Endodermal cell (in vitro differentiated cells): ENCODE results near the gene BCORL1. TPM values are rescaled to one million over a fixed set of nuclear protein-coding genes. Genes with fewer than 3 reads are reported as not detected.

ENCODE experiments used
- DNase-seq: peaks from one replicate; pipeline ENCODE4 v3.0.0-alpha.2; 2017
- H3K27ac ChIP-seq: 2 replicates; pipeline ENCODE4 v1.5.1; 2013; ENCODE audit warnings: mild to moderate bottlenecking, low read depth, low read length, moderate library complexity
- H3K27me3 ChIP-seq: 2 replicates; pipeline ENCODE4 v1.6.1; 2013; ENCODE audit warnings: mild to moderate bottlenecking, low read length, moderate library complexity; ENCODE audit not compliant: insufficient read depth, control insufficient read depth, poor library complexity, severe bottlenecking
- H3K36me3 ChIP-seq: 2 replicates; pipeline ENCODE4 v1.7.0; 2013; ENCODE audit warnings: mild to moderate bottlenecking, low read length, moderate library complexity; ENCODE audit not compliant: control insufficient read depth, insufficient read depth
- H3K4me1 ChIP-seq: one replicate; pipeline ENCODE4 v1.7.0; 2013; ENCODE audit warnings: low read length; ENCODE audit not compliant: control insufficient read depth, insufficient read depth
- H3K4me3 ChIP-seq: 2 replicates; pipeline ENCODE4 v1.5.1; 2013; ENCODE audit warnings: mild to moderate bottlenecking, low read length, moderate library complexity
- H3K9ac ChIP-seq: 2 replicates; pipeline ENCODE4 v1.6.1; 2013; ENCODE audit warnings: mild to moderate bottlenecking, low read length, moderate library complexity; ENCODE audit not compliant: poor library complexity, severe bottlenecking; ENCODE audit errors: extremely low read depth
- H3K9me3 ChIP-seq: 2 replicates; pipeline ENCODE4 v1.6.1; 2013; ENCODE audit warnings: mild to moderate bottlenecking, low read length, moderate library complexity; ENCODE audit not compliant: control insufficient read depth
- H3K27ac Mint-ChIP-seq: 2 replicates; pipeline ENCODE4 v1.8.0; 2020; ENCODE audit warnings: mixed read lengths
- H3K27me3 Mint-ChIP-seq: 2 replicates; pipeline ENCODE4 v1.8.0; 2021; ENCODE audit warnings: mild to moderate bottlenecking, mixed read lengths; ENCODE audit not compliant: insufficient read depth
- H3K36me3 Mint-ChIP-seq: 2 replicates; pipeline ENCODE4 v1.8.0; 2020; ENCODE audit warnings: low read depth, mixed read lengths
- H3K4me1 Mint-ChIP-seq: 2 replicates; pipeline ENCODE4 v1.8.0; 2020; ENCODE audit warnings: mixed read lengths
- H3K4me3 Mint-ChIP-seq: 2 replicates; pipeline ENCODE4 v1.8.0; 2020; ENCODE audit warnings: mild to moderate bottlenecking, moderate library complexity, mixed read lengths
- H3K9me3 Mint-ChIP-seq: 2 replicates; pipeline ENCODE4 v1.8.0; 2020; ENCODE audit warnings: mild to moderate bottlenecking, mixed read lengths
- CTCF ChIP-seq: fragments of 200-600 bp; sonication (generic); conservative IDR thresholded peaks from 2 replicates; pipeline ENCODE4 v1.5.0; 2021; ENCODE audit warnings: antibody characterized with exemption, mild to moderate bottlenecking
- WGBS, 2 experiments: methylation state at CpG; one replicate each; pipeline versions ENCODE4 v1.1.5 to v1.1.7; 2013; ENCODE audit warnings: missing lambda C conversion rate in 2 of 2, mixed read lengths in 1 of 2; ENCODE audit not compliant: insufficient coverage in 1 of 2, insufficient read length in 1 of 2; 5-methylcytosine and 5-hydroxymethylcytosine counted together
- total RNA-seq, 2 donors: library from RNA; stranded (reverse); fragmentation: NEBNext Ultra II Directional in 1 of 2; extraction: Animal tissue kit (Norgen Biotek cat#: 25700) in 1 of 2; gene quantifications; 2 replicates in 1 of 2; 3 replicates in 1 of 2; pipeline ENCODE4 v1.2.1, GENCODE V29; 2021

The BCORL1 gene
- total RNA-seq, 2 donors from 2014 or later = 24.5 to 29.9 TPM

GRCh38 chrX:129979207-129979920, 3.1 kb upstream of the BCORL1 start:
- Histone ChIP-seq H3K9ac (no peak overlapping the region), H3K27ac (no peak overlapping the region), H3K4me3 (no peak overlapping the region), H3K36me3 (no peaks in the 10 kb centered on the region), H3K4me1 (no peaks in the 10 kb centered on the region), H3K9me3 (no peaks in the 10 kb centered on the region), H3K27me3 (peaks cover 19% of the 10 kb centered on the region)
- WGBS, 2 experiments = 4 to 10% methylated on average over 4 to 25 of the region's 35 CpGs
- no peaks in the 10 kb centered on the region for H3K36me3 Mint-ChIP-seq
- no peak overlapping the region for H3K4me3 Mint-ChIP-seq
- no peak for TF ChIP-seq CTCF
- no peak overlapping the region for H3K27ac Mint-ChIP-seq
- peaks cover 48% of the 10 kb centered on the region for H3K27me3 Mint-ChIP-seq
- DNase-seq = peak; percentile 60
- no peaks in the 10 kb centered on the region for H3K4me1 Mint-ChIP-seq
- H3K9me3 Mint-ChIP-seq = peaks cover 31% of the 10 kb centered on the region

DNA sequence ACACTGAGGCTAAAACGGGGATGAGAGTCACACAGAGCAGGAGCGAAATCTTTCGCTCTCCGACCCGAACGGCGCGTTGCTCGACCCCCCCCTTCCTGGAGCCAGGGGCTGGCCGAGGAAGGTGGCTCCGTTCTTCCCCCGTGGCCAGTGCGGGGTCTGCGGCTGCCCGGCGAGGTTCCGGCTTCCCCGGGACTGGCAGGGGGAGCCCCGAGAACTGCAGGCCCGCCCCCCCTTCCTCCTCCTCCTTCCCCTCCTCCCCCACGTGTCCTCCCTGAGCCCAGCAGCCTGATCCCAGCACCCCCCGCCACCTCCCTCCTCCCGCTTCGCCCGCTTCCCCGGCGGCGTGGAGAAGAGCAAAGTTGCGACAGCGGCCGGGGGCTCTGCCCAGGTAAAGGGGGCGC, 2.4 kb upstream of the BCORL1 start:
- H3K27me3 Mint-ChIP-seq = peaks cover 50% of the 10 kb centered on the region
- no peak overlapping the region for H3K9ac ChIP-seq
- H3K27ac ChIP-seq = no peak overlapping the region
- no peaks in the 10 kb centered on the region for H3K4me1 ChIP-seq
- no peak overlapping the region for H3K4me3 Mint-ChIP-seq
- TF ChIP-seq CTCF = no peak
- H3K9me3 ChIP-seq = no peaks in the 10 kb centered on the region
- 0% methylated on average over 11 of the region's 32 CpGs; no CpG with 5 or more reads in 1 of the 2 experiments for WGBS, 2 experiments
- peaks cover 4% of the 10 kb centered on the region for H3K4me1 Mint-ChIP-seq
- no peaks in the 10 kb centered on the region for H3K36me3 Mint-ChIP-seq
- no peak overlapping the region for H3K27ac Mint-ChIP-seq
- peaks cover 34% of the 10 kb centered on the region for H3K9me3 Mint-ChIP-seq
- peaks cover 19% of the 10 kb centered on the region for H3K27me3 ChIP-seq
- DNase-seq = peak; percentile 61
- H3K4me3 ChIP-seq = no peak overlapping the region
- H3K36me3 ChIP-seq = no peaks in the 10 kb centered on the region

DNA sequence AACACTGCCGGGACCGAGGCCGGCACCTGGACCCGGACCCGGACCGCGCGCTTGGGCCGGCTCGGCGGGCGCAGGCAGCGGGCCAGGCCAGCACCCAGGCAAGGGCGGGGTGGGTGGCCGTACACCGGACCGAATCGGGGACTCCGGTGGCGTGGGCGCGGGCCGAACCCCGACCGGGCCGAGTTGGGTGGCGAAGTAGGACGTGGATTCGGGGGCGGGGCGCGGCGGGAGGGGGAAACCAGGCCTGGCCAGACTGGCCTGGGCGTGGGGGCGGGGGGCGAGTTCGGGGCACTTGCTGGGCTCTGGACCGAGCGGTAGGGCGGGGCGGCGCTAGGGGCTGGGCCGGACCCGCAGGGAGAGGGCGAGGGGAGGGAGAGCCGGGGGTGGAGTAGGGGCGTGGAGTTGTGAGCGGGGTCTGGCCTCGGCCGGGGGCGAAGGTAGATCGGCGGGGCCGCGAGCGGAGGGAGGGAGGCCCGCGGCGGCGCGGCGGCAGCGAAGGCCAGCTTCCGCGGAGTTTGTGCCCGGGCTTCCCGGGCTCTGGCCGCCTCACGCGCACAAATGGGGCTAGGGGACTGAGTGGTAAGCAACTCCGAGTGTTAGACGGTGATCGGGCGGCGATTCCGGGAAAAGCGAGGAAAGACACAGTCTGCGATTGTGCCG, 1.8 kb upstream of the BCORL1 start:
- Histone ChIP-seq H3K27ac (no peak overlapping the region), H3K4me1 (no peaks in the 10 kb centered on the region), H3K27me3 (peaks cover 19% of the 10 kb centered on the region), H3K9me3 (no peaks in the 10 kb centered on the region), H3K36me3 (no peaks in the 10 kb centered on the region), H3K4me3 (peak overlapping the region; percentile 75), H3K9ac (no peak overlapping the region)
- Mint-ChIP-seq H3K9me3 (peaks cover 38% of the 10 kb centered on the region), H3K36me3 (no peaks in the 10 kb centered on the region), H3K27ac (no peak overlapping the region), H3K4me1 (peaks cover 5% of the 10 kb centered on the region), H3K27me3 (peaks cover 55% of the 10 kb centered on the region), H3K4me3 (no peak overlapping the region)
- no peak for TF ChIP-seq CTCF
- peak; percentile 81 for DNase-seq
- 0% methylated on average over 68 of the region's 79 CpGs; no CpG with 5 or more reads in 1 of the 2 experiments for WGBS, 2 experiments
